SKM-1 (cell line): ENCODE measurements around the gene ZNF534.
"Not testable (repeated sequence)": the region's sequence is repeated elsewhere in the genome, so short reads cannot be mapped to it uniquely, and the experiment has no call there.

ENCODE experiments used
- DNase-seq: peaks from one replicate; lab custom pipeline; 2025; ENCODE audit not compliant: unreplicated experiment; lab: John Stamatoyannopoulos, UW

Gene ZNF534

GRCh38 chr19:52494518-52494917 is 65.6 kb downstream of the ZNF534 start:
- DNase-seq = no peak

- DNase-seq = no peak
Measured at GRCh38 chr19:52498571-52498970, 69.6 kb downstream of the ZNF534 start.

- not testable (repeated sequence) for DNase-seq
Measured at GRCh38 chr19:52500474-52500873, 71.5 kb downstream of the ZNF534 start.

- not testable (repeated sequence) for DNase-seq
Measured at GRCh38 chr19:52500991-52501390, 72.0 kb downstream of the ZNF534 start.
